ENCODE measurements around the gene FAM241B. TPM values are rescaled to one million over a fixed set of nuclear protein-coding genes. Genes with fewer than 3 reads are reported as not detected.
A peak's percentile ranks its signal among the peaks of the same experiment; 100 is the strongest.

FAM241B gene
- polyA plus RNA-seq, 3 donors, result 9.2 to 11.4 (median 9.7) TPM

DNA sequence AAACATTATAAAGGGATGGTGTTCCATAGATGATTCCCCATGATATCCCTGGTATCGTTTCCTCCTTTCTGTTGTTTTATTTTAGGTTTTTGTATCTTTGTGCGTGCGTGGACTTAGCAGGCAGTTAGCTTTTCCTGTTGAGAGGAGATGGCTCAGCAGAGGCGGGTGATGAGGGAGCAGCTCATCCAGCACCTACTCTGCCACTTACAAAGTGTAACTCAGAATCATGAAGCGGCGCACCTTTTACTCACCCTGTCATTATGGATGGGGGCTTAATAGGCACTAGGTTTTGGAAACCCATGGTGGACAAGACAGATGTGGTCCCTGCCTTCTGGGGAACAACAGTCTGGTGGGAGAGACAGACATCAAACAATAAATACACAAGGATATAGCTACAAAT lies 17.1 kb downstream of the FAM241B start:
- no peak for DNase-seq (ENCODE audit: low read depth in 3 of 3, low spot score in 2 of 3)

DNA sequence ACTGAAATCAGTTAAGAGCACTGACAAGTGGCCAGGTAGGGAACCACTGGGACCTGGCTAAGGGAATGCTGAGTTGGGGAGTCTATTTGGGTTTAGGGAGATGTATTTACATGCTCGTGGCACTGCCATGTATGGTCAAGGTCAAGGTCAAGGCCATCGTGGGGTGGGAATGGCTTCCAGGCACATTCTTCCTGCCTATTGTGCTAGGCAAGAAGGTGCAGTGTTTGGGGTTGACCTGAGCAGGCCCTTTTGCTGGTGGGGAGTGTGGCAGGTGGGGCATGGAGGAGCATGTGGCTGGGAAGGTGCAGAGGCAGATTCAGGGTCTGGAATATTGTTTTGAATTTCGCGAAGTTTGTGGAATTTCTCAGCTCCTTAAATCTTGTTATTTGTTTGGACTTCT lies 17.8 kb downstream of the FAM241B start:
- DNase-seq (ENCODE audit: low read depth in 3 of 3, low spot score in 2 of 3), result no peak

DNA sequence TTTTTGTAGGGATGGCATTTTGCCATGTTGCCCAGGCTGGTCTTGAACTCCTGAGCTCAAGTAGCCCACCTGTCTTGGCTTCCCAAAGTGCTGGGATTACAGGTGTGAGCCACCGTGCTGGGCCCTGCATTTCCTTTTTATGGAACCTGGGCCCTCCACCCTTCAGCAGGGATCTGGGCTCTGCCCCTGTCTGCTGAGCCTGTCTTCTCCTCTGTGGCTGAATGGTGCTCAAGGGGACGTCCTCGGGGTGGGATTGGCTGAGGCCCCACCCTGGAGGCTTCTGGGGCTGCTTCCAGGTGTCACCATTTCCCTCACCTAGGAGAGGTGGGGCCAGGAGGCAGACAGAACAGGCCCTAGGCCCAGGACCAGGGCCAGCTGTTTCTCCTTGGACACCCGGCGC lies 18.4 kb downstream of the FAM241B start:
- no peak for DNase-seq (ENCODE audit: low read depth in 3 of 3, low spot score in 2 of 3)

DNA sequence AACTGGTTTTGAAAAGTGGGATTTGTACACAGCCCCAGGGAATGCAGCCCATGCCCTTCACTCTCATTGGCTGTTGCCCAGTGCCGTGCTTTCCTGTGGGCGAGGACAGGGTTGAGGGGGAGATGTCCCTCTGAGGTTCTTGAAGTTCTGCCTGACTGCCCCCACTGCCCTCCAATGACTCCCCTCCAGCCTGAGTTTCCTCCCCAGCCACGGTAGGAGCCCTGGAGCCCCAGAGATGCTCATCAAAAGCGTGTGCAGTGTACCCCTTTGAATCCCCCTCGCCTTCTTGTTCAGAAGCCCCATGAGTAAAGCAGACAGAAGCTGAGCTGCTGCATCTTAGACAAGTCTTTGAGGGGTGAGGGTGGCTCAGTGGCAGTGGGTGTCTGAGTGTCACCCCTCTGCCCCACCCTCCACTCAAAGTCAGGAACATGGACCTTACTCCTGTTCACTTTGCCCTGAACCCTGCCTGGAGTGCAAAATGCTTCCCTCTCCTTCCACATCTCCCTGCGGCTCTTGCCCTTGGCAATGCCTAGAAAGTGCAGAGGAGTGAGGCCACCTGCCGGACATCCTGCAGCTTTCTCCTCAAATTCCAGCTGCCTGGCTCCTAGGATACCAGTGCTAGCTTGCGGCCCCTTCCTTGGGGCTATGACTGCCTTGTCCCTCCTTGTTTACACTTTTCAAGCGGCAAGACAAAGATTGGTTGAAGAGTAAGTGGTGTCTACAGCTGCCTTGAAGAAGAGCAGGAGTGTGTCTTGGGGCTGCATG lies 19.9 kb downstream of the FAM241B start:
- DNase-seq (ENCODE audit: low read depth in 3 of 3, low spot score in 2 of 3), result no peak

DNA sequence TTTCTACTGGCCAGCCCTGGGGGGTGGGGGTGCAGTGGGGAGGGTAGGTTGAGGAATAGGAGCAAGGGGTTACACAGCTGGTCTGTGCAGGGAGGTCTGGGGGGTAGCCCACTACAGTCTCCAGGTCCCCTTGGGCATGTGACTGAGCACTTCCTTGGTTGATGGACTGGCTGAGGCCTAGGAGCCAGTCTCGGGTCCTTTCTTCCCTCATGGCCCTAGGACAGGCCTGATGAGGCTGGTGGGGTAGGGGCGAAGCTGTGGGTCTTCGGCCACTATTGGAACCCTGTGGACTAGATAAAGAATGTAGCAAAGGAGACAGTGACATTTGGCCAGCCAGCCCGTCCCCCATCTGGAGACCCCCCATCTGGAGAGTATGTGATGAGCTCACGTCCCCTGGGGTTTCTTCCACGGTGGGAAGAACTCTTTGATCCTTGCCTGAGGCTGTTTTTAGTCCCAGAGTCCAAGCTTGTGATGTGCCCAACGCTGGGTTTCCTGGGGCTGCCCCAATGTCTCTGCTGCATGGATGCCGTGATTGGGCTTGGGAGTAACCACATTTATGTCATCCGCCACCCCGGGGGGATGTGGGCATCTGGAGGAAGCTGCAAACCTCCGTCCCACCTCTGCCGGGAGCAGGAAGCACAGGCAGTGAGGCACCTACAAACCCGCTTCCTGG lies 20.7 kb downstream of the FAM241B start:
- DNase-seq (ENCODE audit: low read depth in 3 of 3, low spot score in 2 of 3), result no peak

DNA sequence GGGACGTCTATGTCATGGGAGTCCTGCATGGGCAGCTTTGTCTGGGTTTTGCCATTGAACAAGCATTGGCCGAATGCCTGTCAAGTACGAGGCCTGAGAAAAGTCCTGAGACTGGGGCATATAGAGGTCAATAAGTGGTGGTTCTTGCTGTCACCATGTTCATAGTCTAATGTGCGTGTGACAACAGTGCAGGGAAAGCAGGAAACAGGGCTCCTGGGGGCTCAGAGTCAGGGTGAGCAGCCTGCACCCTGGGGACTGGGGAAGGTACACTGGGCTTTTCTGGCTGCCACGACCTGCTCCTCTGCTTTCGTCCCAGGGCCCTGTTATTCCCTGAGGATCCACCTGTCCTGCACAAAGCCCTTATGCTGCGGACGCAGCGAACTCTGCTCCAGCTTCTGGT lies 21.3 kb downstream of the FAM241B start:
- no peak for DNase-seq (ENCODE audit: low read depth in 3 of 3, low spot score in 2 of 3)

DNA sequence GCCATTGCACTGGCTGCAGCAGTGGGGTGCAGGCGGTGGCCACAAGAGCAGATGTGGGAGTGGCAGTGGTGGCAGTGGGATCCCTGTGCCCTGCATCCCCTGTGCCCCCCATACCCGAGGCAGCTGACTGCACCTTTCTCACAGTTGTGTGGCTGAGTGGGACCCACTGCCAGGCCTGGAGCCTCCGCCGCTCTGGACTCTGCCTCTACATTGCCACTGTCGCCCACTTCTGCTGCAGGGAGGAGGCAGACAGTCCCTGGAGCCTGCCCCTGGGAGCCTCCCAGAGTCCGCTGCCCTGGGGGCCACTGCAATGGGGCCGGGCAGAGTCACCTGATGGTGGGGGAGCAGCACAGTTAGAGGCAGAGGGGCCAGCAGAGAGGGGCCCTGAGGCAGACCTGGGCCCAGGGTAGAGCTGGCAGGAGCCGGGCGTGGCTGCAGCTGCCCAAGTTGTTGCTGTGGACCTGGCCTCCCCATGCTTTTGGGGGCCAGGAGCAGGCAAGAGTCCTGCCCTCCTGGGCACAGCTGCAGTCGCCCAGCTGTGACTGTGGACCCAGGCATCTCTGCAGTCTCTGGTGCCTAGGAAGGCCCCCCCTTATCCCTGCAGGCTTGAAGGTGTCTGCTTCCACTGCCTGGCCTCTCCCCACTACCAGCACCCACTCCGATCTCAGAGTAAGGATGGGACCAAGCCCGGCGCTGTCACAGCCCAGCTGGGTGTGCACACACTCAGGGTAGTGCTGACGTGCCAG lies 22.2 kb downstream of the FAM241B start:
- no peak for DNase-seq (ENCODE audit: low read depth in 3 of 3, low spot score in 2 of 3)

DNA sequence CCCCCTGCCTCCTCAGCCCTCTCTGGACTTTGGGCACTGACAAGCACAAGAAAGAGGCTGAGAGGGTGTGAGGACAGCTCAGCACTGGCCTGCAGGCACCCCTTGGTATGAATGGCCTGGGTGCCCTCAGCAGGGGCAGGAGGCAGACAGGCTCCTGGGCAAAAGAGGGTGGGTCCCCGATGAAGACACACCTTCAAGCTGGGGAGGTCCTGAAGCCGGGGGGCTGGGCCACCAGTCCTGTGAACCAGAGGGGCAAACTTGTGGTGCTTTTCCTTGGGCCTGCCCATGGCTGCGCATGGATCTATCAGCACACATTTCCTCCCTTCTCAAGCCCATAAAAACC lies 22.8 kb downstream of the FAM241B start:
- DNase-seq (ENCODE audit: low read depth in 3 of 3, low spot score in 2 of 3), result no peak

DNA sequence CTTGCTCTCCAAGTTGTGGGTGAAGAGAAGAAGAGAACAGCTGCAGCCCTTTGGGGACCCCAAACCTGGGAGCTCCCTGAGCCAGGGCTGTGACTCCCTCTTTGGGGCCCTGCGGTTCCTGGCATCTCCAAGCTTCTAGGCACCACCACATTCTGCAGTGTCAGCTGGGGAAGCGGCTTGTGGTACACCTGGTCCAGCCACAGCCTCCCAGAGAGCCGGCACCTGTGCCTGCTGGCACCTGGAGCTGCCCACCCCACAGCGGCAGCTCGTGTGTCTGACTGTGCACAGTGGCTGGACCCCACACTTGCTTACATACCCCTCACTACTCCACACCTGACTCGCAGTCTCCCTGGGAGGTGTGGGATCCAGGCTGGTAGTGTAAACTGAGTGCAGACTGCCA lies 23.5 kb downstream of the FAM241B start:
- DNase-seq (ENCODE audit: low read depth in 3 of 3, low spot score in 2 of 3), result no peak

DNA sequence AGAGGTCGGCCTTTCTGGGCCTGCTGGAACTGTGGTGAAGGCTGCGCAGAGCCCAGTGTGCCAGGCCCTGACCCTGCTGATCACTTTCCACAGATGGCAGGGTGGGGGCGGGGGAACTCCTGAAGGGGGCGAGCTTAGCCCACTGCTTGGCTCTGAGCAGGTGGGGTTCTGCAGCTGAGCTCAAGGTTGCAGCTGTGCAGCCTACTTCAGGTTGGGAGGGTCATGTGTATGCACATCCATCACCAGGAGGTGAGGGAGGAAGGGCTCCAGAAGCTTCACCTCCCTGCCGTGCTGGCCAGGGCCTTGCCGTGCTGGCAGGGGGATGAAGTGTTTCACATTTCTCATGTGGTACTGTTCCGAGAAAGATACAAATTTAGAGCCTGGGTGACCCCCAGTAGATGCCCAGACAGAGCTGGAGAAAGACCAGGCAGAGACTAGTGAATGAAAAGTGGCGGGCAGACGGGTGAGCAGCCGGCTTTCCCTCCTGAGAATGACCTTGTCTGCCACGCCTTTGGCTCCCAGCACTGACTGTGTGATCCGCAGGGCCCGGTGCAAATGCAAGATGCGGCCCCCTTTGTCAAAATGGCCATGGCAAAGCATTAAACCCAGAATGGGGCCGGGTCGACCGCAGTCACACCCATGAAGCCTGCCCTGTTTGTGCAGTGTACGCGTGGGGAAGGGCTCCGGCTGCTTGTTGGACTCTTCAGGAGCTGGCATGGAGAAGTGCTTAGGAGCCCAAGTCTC lies 25.2 kb downstream of the FAM241B start:
- DNase-seq (ENCODE audit: low read depth in 3 of 3, low spot score in 2 of 3), result no peak

DNA sequence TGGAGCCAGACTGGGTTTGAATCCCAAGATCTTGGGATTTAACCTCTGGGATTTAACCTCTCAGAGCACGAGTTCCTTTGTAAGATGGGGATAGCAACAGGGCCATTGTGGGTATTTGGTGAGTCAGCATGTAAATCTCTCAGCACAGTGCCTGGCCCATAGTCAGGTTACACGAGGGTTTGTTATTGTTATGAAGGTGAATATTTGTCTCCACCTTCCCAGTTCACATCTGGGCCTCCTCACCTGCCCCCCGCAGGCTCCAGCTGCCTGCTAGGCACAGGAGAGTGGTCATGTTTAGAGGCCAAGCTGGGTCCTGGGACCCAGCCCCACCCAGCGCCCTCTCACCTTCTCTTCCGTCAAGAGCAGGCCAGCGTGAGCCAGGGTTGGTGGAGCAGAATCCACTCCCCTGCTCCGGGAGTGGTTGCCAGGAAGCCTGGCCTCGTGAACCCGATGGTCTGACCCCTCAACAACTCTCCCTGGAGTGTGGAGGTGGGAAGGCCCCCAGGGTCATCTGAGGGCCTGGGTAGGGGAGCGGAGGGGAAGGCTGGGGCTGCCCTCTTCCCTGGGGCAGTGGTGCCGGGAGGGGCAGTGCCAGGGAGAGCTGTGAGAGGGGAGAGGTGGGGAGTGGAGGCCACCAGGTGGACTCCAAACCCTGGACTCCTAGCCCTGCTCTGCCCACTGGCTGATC lies 26.0 kb downstream of the FAM241B start:
- DNase-seq (ENCODE audit: low read depth in 3 of 3, low spot score in 2 of 3), result no peak

DNA sequence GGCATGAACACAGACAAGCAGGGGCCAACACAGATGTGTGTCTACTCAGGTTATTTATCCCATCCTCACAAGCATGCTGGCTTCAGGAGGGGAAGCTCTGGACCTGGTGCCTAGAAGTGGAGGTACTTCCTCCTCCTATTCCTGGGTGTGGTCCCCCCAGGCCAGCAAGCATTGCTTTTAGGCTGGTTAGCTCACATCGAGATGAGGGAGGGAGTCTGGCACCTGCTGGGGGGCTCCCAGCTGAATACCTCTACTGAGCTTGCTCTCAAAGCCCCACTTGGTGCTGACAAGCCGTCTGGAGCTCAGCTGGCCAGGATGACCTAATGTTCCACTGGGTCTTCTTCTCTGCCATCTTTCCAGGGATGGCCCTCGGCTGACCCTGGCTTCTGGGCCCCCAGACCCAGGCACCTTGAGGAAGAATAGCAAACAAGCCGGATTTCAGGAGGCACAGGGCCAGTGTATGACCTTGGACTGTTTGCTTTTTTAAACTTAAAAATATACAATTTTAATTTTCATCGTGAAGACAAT lies 26.8 kb downstream of the FAM241B start:
- DNase-seq (ENCODE audit: low read depth in 3 of 3, low spot score in 2 of 3), result no peak

DNA sequence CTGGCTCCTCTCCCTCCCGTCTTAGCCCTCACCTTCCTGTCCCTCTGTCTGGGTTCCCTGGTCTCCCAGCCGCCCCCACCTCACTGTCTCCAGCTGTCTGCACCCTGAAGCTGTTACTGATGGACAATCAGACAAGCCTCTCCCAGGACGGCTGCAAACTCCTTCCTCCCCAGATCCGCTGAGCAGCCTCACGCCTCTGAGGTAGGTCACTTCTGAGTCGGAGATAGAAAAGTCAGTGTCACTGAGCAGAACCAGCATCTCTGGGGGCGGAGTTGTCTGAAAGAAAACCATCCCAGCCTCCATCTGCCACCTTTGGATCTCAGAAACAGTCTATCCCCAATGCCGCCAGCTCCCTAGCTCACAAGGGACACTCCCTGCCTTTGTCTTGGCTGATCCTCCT lies 27.4 kb downstream of the FAM241B start:
- no peak for DNase-seq (ENCODE audit: low read depth in 3 of 3, low spot score in 2 of 3)

DNA sequence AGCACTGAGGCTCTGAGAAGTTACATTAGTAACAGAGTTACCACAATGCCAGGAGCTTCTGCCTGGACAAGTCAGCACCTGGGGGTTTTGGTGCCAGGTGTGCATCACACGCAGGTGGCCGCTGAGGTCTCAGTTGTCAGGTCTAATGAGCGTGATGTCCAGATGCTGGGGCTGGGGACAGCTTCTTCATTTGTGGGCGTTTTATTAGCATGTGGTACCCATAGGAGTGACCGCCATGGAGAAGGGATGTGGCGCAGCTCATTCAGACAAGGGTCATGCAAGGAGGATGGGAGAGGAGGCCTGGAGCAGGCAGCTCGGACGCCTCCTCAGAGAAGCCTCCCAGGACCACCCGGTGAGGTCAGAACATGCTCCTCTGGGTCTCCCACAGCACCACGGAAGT lies 27.8 kb downstream of the FAM241B start:
- DNase-seq (ENCODE audit: low read depth in 3 of 3, low spot score in 2 of 3), result no peak

DNA sequence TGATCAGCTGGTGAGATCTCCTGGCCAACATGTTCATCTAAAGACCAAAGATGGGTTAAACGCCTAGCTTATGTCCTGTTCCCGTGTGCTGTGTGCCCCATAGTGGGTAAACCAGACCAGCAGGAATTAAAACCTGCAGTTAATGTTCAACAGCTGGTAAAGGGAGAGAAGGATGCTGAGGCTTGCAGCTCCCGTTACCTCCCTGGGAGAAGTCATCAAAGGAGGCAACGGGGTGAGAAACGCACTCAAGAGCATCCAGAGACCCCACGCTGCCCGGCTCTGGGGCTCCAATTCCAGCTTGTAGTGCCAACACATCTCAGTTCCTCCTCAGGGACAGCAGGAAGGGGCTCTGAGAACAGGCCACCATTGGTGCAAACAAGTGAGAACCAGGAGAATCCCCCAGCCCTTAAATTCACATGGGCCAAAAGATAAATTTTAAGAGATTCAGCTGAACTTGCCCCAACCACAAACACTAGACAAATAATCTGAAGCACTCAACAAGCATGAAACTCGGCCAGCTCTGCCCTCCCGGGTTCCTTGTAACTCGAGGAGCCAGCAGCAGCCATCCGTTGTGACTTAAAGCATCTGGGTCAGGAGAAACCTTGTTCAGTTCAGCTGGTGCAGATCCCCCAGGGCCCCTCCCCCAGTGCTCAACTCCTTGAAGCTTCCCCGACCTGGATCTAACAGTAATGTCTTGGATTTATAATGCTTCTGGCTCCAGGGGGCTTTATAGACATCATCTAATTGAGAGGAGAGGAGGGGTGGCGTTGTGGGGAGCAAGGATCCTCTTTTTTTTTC lies 29.4 kb downstream of the FAM241B start:
- DNase-seq (ENCODE audit: low read depth in 3 of 3, low spot score in 2 of 3), result peak; percentile 45 to 62 (median 47)

DNA sequence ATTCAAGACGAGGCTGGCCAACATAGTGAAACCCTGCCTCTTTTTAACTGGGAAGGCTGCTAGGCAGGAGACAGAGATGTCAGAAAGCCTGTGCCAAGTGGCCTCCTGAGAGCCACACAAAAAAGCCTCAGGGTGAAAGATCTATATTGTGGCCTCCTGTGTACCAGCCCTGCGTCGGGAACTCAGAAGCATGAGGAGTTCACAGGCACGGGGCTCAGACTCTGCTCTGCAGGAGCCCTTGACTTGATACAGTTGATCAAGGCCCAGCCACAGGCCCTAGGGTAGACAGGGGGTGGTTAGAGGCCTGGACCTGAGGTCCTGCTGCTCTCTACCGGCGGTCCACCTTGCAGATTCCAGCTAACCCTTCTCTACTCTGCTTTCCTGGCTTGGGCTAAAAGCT lies 30.2 kb downstream of the FAM241B start:
- DNase-seq (ENCODE audit: low read depth in 3 of 3, low spot score in 2 of 3), result no peak

DNA sequence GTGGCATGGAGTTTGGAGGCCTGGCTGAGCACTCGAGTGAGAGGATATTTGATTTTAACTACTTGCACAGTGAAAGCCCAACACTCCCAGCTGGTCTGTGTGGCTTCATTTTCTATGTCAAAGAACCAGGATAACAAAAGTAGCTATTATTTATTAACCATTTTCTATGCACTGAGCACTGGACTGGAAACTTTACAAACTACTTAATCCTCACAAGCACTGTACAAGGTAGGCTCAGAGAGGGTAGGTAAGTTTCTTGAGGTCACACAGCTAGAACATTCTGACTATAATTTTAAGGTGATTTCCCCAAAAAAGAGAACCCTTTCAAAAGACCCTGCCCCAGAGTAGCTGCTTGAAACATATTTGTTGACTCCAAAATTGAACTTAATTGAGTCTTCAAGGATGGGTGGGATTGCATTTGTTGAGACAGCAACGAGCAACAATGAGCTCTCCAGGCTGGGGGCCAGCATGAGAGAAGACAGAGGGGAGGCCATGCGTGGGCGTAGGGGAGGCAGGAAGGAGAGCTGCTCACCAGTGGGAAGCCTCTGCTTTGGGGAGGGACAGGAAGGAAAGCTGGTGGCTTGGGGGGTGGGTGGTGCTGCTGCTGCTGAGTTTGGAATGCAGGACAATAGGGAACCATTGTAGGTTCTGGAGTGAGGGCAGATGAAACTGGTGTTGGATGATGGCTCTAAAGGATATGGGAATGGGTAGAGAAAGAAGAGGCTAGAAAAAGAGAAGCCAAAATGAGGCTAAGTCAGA lies 31.5 kb downstream of the FAM241B start:
- no peak for DNase-seq (ENCODE audit: low read depth in 3 of 3, low spot score in 2 of 3)

DNA sequence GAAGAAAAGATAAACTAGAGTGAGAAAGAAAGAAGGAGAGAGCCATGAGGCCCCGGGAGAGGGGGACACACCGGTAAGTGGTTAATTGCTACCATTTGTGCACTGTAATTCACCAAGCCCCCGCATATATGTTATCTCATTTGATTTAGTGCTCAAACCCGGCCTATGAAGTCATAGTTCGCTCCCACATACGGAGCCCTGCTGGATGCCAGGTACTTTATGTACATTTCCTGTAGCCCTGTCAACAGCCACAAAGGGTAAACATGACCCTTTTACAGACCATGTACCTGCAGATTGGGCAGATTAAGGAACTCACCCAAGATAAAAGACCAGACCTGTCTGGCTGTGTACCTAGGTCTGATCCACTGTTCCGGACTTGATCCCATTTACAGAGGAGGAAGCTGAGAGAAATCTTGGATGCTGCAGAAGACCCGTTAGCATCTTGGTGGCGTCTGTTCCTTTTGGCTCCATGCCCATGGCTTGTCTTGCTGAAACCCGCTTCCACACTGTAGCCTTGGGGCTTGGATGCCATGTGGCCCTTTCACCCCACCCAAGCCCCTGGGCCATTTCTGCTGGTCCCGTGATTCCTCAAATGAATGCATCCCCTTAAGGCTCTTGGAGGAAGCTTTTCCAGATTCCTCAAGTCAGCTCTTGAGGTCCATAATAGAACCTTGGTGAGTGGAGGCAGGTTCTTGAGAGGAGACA lies 32.3 kb downstream of the FAM241B start:
- DNase-seq (ENCODE audit: low read depth in 3 of 3, low spot score in 2 of 3), result no peak

All from right renal cortex interstitium (tissue), 3 donors.